GM21619 (cell line): ENCODE data around the gene A1BG.

Experiments used
- ATAC-seq: cut with Tn5 transposase; IDR thresholded peaks from one replicate; pipeline ENCODE4 v1.9.1; 2021; ENCODE audit not compliant: unreplicated experiment

The A1BG gene

GRCh38 chr19:58352760-58353671, at the start of gene A1BG:
A1BG (minus strand) TSS chr19:58353492; CDS start chr19:58353437, 55 bp downstream.
- no peak for ATAC-seq

GRCh38 chr19:58401840-58402421, 48.6 kb upstream of the A1BG start:
- ATAC-seq: no peak

- ATAC-seq: peak; percentile 94
Observed at GRCh38 chr19:58400916-58401839, 47.9 kb upstream of the A1BG start.

- ATAC-seq: no peak
Observed at GRCh38 chr19:58400316-58400915, 47.1 kb upstream of the A1BG start.

- ATAC-seq: no peak
Observed at GRCh38 chr19:58399903-58400302, 46.6 kb upstream of the A1BG start.

- no peak for ATAC-seq
Observed at GRCh38 chr19:58398545-58398944, 45.3 kb upstream of the A1BG start.

- no peak for ATAC-seq
Observed at GRCh38 chr19:58398087-58398486, 44.8 kb upstream of the A1BG start.

GRCh38 chr19:58397533-58398037, 44.3 kb upstream of the A1BG start:
- no peak for ATAC-seq

GRCh38 chr19:58396691-58397532, 43.6 kb upstream of the A1BG start:
- ATAC-seq: no peak

- no peak for ATAC-seq
Observed at GRCh38 chr19:58395979-58396627, 42.8 kb upstream of the A1BG start.

- no peak for ATAC-seq
Observed at GRCh38 chr19:58395220-58395978, 42.1 kb upstream of the A1BG start, which contains the start of gene RNF225. RNF225 (plus strand) TSS chr19:58395656; CDS start chr19:58396090, 434 bp downstream.

- ATAC-seq: no peak
Observed at GRCh38 chr19:58394821-58395219, 41.5 kb upstream of the A1BG start.

GRCh38 chr19:58393725-58394033, 40.4 kb upstream of the A1BG start:
- ATAC-seq: no peak

GRCh38 chr19:58392945-58393724, 39.8 kb upstream of the A1BG start:
- no peak for ATAC-seq

GRCh38 chr19:58388175-58388526, 34.9 kb upstream of the A1BG start:
- no peak for ATAC-seq

- no peak for ATAC-seq
Observed at GRCh38 chr19:58387338-58388174, 34.3 kb upstream of the A1BG start.
